Activated CD8-positive, alpha-beta T cell treated with anti-CD3 and anti-CD28 coated beads for 36 hours (primary cell): Measurements from ENCODE around the gene CDKAL1. TPM values are rescaled to one million over a fixed set of nuclear protein-coding genes. Genes with fewer than 3 reads are reported as not detected.

Experiments used
- ATAC-seq: fragments of 200-7000 bp; cut with Tn5 transposase; one replicate; pipeline ENCODE4 v1.10.0; 2021; ENCODE audit warnings: mild to moderate bottlenecking, moderate library complexity
- CTCF ChIA-PET: fragments of 350-600 bp; sonication (Branson Sonifier 250); formaldehyde crosslinking; loops from one replicate; lab custom pipeline; 2021; ENCODE audit warnings: antibody characterized with exemption; lab: Charles Lee
- POLR2A ChIA-PET: fragments of 350-600 bp; sonication (Branson Sonifier 250); formaldehyde crosslinking; loops from one replicate; lab custom pipeline; 2021; ENCODE audit warnings: antibody characterized with exemption; lab: Charles Lee
- DNase-seq: peaks from one replicate; pipeline ENCODE4 v3.0.0-alpha.2; 2020
- H3K27ac Mint-ChIP-seq: one replicate; pipeline ENCODE4 v1.8.0; 2021; ENCODE audit warnings: mild to moderate bottlenecking, mixed read lengths
- H3K27me3 Mint-ChIP-seq: one replicate; pipeline ENCODE4 v1.8.0; 2021; ENCODE audit warnings: mixed read lengths
- H3K36me3 Mint-ChIP-seq: one replicate; pipeline ENCODE4 v1.8.0; 2021; ENCODE audit warnings: low read depth, mixed read lengths
- H3K4me1 Mint-ChIP-seq: one replicate; pipeline ENCODE4 v1.8.0; 2021; ENCODE audit warnings: low read depth, mixed read lengths
- H3K4me3 Mint-ChIP-seq: one replicate; pipeline ENCODE4 v1.8.0; 2021; ENCODE audit warnings: mild to moderate bottlenecking, moderate library complexity, mixed read lengths
- H3K9me3 Mint-ChIP-seq: one replicate; pipeline ENCODE4 v1.8.0; 2021; ENCODE audit warnings: mixed read lengths
- intact Hi-C: fragments of 100-400 bp; cut with micrococcal nuclease; formaldehyde crosslinking; loops from one replicate; pipeline ENCODE4 v1.10.0; 2022
- total RNA-seq, 2 experiments: library from RNA; stranded (reverse); gene quantifications; one replicate each; pipeline ENCODE4 v1.2.3, GENCODE V29; 2021
- TF ChIP-seq, protein P1 (sequence below): fragments of 200-600 bp; IDR thresholded peaks from one replicate; pipeline ENCODE4 v1.8.0; 2022; ENCODE audit warnings: antibody characterized with exemption, mild to moderate bottlenecking

Gene CDKAL1
- total RNA-seq, 2 experiments from 2014 or later, result 21.6 to 23.6 TPM

DNA sequence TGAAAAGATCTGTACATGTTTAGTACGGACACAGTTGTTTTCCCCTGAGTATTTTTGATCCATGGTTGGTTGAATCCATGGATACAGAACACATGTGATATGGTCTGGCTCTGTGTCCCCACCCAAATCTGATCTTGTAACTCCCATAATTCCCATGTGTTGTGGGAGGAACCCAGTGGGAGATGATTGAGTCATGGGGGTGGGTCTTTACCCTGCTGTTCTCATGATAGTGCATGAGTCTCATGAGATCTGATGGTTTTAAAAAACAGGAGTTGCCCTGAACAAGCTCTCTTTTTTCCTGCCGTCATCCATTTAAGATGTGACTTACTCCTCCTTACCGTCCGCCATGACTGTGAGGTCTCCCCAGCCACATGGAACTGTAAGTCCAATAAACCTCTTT, 139.2 kb downstream of the CDKAL1 start:
- Mint-ChIP-seq H3K27me3 (no peaks in the 10 kb centered on the region), H3K27ac (no peak overlapping the region), H3K36me3 (peaks cover 12% of the 10 kb centered on the region), H3K4me1 (peaks cover 16% of the 10 kb centered on the region), H3K9me3 (no peaks in the 10 kb centered on the region), H3K4me3 (no peak overlapping the region)
- ChIA-PET POLR2A (no interaction called here), CTCF (no interaction called here)
- TF ChIP-seq, protein P1, sequence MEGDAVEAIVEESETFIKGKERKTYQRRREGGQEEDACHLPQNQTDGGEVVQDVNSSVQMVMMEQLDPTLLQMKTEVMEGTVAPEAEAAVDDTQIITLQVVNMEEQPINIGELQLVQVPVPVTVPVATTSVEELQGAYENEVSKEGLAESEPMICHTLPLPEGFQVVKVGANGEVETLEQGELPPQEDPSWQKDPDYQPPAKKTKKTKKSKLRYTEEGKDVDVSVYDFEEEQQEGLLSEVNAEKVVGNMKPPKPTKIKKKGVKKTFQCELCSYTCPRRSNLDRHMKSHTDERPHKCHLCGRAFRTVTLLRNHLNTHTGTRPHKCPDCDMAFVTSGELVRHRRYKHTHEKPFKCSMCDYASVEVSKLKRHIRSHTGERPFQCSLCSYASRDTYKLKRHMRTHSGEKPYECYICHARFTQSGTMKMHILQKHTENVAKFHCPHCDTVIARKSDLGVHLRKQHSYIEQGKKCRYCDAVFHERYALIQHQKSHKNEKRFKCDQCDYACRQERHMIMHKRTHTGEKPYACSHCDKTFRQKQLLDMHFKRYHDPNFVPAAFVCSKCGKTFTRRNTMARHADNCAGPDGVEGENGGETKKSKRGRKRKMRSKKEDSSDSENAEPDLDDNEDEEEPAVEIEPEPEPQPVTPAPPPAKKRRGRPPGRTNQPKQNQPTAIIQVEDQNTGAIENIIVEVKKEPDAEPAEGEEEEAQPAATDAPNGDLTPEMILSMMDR, result no peak
- intact Hi-C loops, result no loop called here
- no peak for ATAC-seq
- no peak for DNase-seq

DNA sequence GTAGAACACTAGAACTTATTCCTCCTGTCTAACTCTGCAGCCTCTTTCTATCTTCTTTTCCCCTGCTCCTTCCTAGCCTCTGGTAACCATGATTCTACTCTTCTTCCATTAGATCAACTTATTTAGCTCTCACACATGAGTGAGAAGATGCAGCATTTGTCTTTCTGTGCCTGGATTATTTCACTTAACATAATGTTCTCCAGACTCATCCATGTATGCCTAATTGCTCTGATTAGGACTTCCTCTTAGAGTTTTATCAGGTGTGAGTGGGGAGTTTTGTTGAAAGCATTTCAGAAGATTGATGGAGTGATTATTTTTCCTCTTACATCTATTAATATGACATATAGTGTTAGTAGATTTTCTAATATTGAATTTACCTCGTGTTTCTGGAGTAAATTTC, 140.4 kb downstream of the CDKAL1 start:
- Mint-ChIP-seq H3K9me3 (no peaks in the 10 kb centered on the region), H3K36me3 (peaks cover 12% of the 10 kb centered on the region), H3K4me1 (peaks cover 12% of the 10 kb centered on the region), H3K27me3 (no peaks in the 10 kb centered on the region), H3K27ac (no peak overlapping the region), H3K4me3 (no peak overlapping the region)
- ChIA-PET POLR2A (no interaction called here), CTCF (no interaction called here)
- intact Hi-C loops, result no loop called here
- ATAC-seq, result no peak
- TF ChIP-seq, protein P1, result no peak
- DNase-seq, result no peak

DNA sequence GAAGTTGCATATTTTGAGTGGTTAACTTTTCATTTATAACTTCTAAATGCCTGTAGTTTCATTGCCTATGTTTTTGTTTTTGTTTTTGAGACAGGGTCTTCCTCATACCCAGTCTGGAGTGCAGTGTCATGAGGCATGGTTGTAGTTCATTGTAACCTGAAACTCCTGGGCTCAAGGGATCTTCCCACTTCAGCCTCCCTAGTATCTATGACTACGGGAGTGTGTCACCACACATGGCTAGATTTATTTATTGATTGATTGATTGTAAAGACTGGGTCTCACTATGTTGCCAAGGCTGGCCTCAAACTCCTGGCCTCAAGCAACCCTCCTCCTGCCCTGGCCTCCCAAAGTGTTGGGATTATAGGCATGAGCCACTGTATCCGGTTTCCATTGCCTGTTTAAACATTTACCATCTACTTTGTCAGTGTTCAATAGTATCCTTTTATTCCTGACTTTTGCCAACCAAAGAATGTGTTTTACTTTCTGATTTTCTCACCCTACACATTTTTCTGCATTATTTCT, 144.6 kb downstream of the CDKAL1 start:
- H3K4me3 Mint-ChIP-seq, result no peak overlapping the region
- peaks cover 5% of the 10 kb centered on the region for H3K36me3 Mint-ChIP-seq
- DNase-seq (no peak), ATAC-seq (no peak)
- ChIA-PET CTCF (no interaction called here), POLR2A (no interaction called here)
- H3K4me1 Mint-ChIP-seq, result peaks cover 18% of the 10 kb centered on the region
- H3K9me3 Mint-ChIP-seq, result peaks cover 2% of the 10 kb centered on the region
- TF ChIP-seq, protein P1, result no peak
- no peaks in the 10 kb centered on the region for H3K27me3 Mint-ChIP-seq
- intact Hi-C loops, result no loop called here
- H3K27ac Mint-ChIP-seq, result no peak overlapping the region

DNA sequence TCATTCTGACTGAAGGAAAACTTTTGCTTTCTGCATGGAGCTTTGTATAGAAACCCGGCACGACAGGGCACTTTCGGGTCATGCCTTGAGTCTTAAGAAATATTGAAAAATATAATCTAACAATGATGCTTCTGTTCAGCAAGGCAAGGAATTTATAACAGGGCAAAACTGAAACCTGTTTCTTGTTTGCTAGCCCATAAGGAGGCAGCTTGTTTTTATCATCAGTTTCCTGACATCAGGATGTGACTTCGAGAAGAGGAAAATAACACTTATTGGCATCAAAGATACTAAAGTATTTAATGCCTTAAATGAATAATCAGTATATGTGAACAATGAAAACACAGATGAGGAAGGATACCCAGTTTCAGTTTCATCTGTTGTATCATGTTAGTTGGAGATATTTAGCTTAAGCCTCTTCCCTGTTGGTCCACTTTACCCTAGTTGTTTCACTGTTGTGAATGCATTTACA, 146.5 kb downstream of the CDKAL1 start:
- Mint-ChIP-seq H3K4me1 (peaks cover 21% of the 10 kb centered on the region), H3K27me3 (no peaks in the 10 kb centered on the region), H3K9me3 (peaks cover 4% of the 10 kb centered on the region), H3K4me3 (no peak overlapping the region), H3K27ac (peak overlapping the region; percentile 51), H3K36me3 (peaks cover 9% of the 10 kb centered on the region)
- ChIA-PET CTCF (no interaction called here), POLR2A (no interaction called here)
- no peak for DNase-seq
- intact Hi-C loops, result no loop called here
- TF ChIP-seq, protein P1, result no peak
- ATAC-seq, result peak; percentile 75

DNA sequence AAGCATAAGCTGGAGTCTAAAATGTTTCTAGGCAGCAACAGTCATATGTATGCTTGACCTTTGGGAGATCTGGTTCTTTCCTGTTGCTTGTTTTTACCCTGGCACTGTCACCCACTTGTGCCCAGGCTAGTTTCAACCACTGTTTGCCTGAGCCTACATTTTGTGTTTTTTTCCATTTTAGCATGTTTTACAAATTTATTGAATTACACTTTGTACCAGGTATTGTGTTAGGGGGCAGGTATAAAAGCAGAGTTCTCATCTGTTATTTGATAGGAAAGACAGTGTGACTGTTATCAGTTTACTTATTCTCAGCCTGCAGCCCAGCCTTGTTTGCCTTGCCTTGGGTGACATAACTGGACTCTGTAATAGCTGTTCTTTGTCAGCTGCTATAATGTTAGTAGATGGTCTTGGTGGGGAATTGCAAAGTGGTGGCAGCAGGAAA, 147.0 kb downstream of the CDKAL1 start:
- TF ChIP-seq, protein P1, result no peak
- CTCF ChIA-PET, result no interaction called here
- intact Hi-C loops, result no loop called here

More for the DNA sequence above, 147.0 kb downstream of the CDKAL1 start:
- peak overlapping the region; percentile 51 for H3K27ac Mint-ChIP-seq
- peaks cover 9% of the 10 kb centered on the region for H3K36me3 Mint-ChIP-seq
- POLR2A ChIA-PET, result no interaction called here
- ATAC-seq (peak; percentile 75), DNase-seq (peak; percentile 27)
- peaks cover 21% of the 10 kb centered on the region for H3K4me1 Mint-ChIP-seq
- no peak overlapping the region for H3K4me3 Mint-ChIP-seq
- H3K9me3 Mint-ChIP-seq, result peaks cover 4% of the 10 kb centered on the region
- no peaks in the 10 kb centered on the region for H3K27me3 Mint-ChIP-seq
